ENCODE data around the gene PARD6G. TPM values are rescaled to one million over a fixed set of nuclear protein-coding genes. Genes with fewer than 3 reads are reported as not detected.

PARD6G gene
- total and polyA plus RNA-seq, 2 of the 13 experiments (the other 11 are each of a cell fraction or from before 2014, with no cell fraction given), result 3.6 to 7.4 TPM

DNA sequence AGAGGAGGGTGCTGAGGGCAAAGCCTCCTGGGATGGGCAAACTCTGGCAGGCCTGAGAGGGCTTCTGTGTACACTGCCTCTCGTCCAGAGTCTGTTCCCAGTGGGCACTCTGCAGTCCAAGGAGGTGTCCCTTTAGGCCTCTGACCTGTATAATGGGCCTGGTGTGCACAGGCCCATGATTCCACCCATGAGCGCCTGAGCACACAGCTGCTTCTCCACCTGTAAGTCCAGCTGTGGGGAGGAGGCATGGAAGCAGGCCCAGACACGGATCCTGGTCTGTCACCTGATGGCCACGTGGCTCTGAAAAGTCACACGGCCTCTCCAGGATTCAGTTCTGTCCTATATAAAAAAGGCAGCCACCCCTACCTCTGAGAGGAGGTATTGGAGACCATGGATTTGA, 57.0 kb downstream of the PARD6G start:
- H3K4me1 ChIP-seq (ENCODE audit: insufficient read depth, low read length), result peaks cover 11% of the 10 kb centered on the region
- H3K36me3 ChIP-seq (replicated peaks in 1 of 2; ENCODE audit: control insufficient read depth in 1 of 2, insufficient read depth in 2 of 2, low read length in 2 of 2), result no peaks in the 10 kb centered on the region
- H4K20me1 ChIP-seq (ENCODE audit: insufficient read depth, low read length), result 0 out of 2 replicates have a peak, but pooled peaks cover 5% of the 10 kb centered on the region
- no peak overlapping the region for H3K27ac ChIP-seq (ENCODE audit: extremely low read length, insufficient read depth, low read length)
- ChIA-PET POLR2A (no interaction called here), CTCF (ENCODE audit: low intra/inter-chr PET ratio, low total read pairs) (no interaction called here)
- no peaks in the 10 kb centered on the region for H3K9me3 ChIP-seq (ENCODE audit: low read length)
- no TSS peak for BruUV-seq (replicated peaks)
- DNase-seq (ENCODE audit: low spot score), result no peak
- WGBS (ENCODE audit: low lambda C conversion rate), result 100% methylated on average over 2 of the region's 5 CpGs
- FAIRE-seq, result no peak
- H3K27me3 ChIP-seq (ENCODE audit: control insufficient read depth in 1 of 2, insufficient read depth in 2 of 2, low read length in 2 of 2), result no peaks in the 10 kb centered on the region
- in situ Hi-C loops (cut with HindIII; ENCODE audit: extremely low pct_ligation_motif_present, low pct_unique_long_range_greater_than_20kb) (no loop called here), intact Hi-C loops (cut with micrococcal nuclease; ENCODE audit: unreplicated experiment) (no loop called here)
- no peaks in the 10 kb centered on the region for H3K79me2 ChIP-seq (ENCODE audit: insufficient read depth, low read length)
- TF ChIP-seq ZNF484 (CRISPR knock-in tag; IDR thresholded peaks at IDR 0.05; ENCODE audit: borderline replicate concordance, low read depth), result no peak
- TF ChIP-seq ZNF350 (CRISPR knock-in tag; IDR thresholded peaks at IDR 0.05; ENCODE audit: borderline replicate concordance, low read depth), result no peak
- no peak for TF ChIP-seq PHF21A (CRISPR knock-in tag; IDR thresholded peaks at IDR 0.05)
- TF ChIP-seq ZNF75D (CRISPR knock-in tag; IDR thresholded peaks at IDR 0.05; ENCODE audit: borderline replicate concordance), result no peak
- TF ChIP-seq JUN (CRISPR knock-in tag; IDR thresholded peaks at IDR 0.05), result no peak
- TF ChIP-seq PAX8 (CRISPR knock-in tag; IDR thresholded peaks at IDR 0.05; ENCODE audit: borderline replicate concordance), result no peak
- TF ChIP-seq NCOA5 (CRISPR knock-in tag; IDR thresholded peaks at IDR 0.05), result no peak
- TF ChIP-seq ASH2L (IDR thresholded peaks at IDR 0.05; ENCODE audit: insufficient read length, low read depth, low read length), result no peak
- TF ChIP-seq, protein P1, sequence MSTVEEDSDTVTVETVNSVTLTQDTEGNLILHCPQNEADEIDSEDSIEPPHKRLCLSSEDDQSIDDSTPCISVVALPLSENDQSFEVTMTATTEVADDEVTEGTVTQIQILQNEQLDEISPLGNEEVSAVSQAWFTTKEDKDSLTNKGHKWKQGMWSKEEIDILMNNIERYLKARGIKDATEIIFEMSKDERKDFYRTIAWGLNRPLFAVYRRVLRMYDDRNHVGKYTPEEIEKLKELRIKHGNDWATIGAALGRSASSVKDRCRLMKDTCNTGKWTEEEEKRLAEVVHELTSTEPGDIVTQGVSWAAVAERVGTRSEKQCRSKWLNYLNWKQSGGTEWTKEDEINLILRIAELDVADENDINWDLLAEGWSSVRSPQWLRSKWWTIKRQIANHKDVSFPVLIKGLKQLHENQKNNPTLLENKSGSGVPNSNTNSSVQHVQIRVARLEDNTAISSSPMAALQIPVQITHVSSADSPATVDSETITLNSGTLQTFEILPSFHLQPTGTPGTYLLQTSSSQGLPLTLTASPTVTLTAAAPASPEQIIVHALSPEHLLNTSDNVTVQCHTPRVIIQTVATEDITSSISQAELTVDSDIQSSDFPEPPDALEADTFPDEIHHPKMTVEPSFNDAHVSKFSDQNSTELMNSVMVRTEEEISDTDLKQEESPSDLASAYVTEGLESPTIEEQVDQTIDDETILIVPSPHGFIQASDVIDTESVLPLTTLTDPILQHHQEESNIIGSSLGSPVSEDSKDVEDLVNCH (CRISPR knock-in tag; IDR thresholded peaks at IDR 0.05), result no peak
- TF ChIP-seq XRCC5 (optimal IDR thresholded peaks at IDR 0.05; ENCODE audit: low read length), result no peak
- TF ChIP-seq, protein P2, sequence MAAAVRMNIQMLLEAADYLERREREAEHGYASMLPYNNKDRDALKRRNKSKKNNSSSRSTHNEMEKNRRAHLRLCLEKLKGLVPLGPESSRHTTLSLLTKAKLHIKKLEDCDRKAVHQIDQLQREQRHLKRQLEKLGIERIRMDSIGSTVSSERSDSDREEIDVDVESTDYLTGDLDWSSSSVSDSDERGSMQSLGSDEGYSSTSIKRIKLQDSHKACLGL (CRISPR knock-in tag; IDR thresholded peaks at IDR 0.05), result no peak
- TF ChIP-seq, protein P3, sequence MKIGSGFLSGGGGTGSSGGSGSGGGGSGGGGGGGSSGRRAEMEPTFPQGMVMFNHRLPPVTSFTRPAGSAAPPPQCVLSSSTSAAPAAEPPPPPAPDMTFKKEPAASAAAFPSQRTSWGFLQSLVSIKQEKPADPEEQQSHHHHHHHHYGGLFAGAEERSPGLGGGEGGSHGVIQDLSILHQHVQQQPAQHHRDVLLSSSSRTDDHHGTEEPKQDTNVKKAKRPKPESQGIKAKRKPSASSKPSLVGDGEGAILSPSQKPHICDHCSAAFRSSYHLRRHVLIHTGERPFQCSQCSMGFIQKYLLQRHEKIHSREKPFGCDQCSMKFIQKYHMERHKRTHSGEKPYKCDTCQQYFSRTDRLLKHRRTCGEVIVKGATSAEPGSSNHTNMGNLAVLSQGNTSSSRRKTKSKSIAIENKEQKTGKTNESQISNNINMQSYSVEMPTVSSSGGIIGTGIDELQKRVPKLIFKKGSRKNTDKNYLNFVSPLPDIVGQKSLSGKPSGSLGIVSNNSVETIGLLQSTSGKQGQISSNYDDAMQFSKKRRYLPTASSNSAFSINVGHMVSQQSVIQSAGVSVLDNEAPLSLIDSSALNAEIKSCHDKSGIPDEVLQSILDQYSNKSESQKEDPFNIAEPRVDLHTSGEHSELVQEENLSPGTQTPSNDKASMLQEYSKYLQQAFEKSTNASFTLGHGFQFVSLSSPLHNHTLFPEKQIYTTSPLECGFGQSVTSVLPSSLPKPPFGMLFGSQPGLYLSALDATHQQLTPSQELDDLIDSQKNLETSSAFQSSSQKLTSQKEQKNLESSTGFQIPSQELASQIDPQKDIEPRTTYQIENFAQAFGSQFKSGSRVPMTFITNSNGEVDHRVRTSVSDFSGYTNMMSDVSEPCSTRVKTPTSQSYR (CRISPR knock-in tag; IDR thresholded peaks at IDR 0.05; ENCODE audit: borderline replicate concordance), result no peak
- no peak for TF ChIP-seq ATAD3A (CRISPR knock-in tag; IDR thresholded peaks at IDR 0.05)
- no peak for TF ChIP-seq CHCHD3 (CRISPR knock-in tag; IDR thresholded peaks at IDR 0.05)
- TF ChIP-seq ZFAT (CRISPR knock-in tag; conservative IDR thresholded peaks at IDR 0.05), result no peak
- TF ChIP-seq, protein P4, sequence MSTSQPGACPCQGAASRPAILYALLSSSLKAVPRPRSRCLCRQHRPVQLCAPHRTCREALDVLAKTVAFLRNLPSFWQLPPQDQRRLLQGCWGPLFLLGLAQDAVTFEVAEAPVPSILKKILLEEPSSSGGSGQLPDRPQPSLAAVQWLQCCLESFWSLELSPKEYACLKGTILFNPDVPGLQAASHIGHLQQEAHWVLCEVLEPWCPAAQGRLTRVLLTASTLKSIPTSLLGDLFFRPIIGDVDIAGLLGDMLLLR (CRISPR knock-in tag; IDR thresholded peaks at IDR 0.05), result no peak
- no peak for TF ChIP-seq ADNP (CRISPR knock-in tag; IDR thresholded peaks at IDR 0.05)
- no peak overlapping the region for H2AFZ ChIP-seq (ENCODE audit: low read length)
- no peak overlapping the region for H3K4me3 ChIP-seq (replicated peaks in 1 of 3; ENCODE audit: insufficient read depth in 1 of 3, low read depth in 2 of 3, low read length in 3 of 3)
- H3K4me2 ChIP-seq (ENCODE audit: low read depth, low read length), result no peak overlapping the region
- no peak overlapping the region for H3K9ac ChIP-seq (ENCODE audit: insufficient read depth, low read depth, low read length)
- ATAC-seq, result no peak

All from HepG2 (cell line).